ENCODE data around the gene IRAK1. TPM values are rescaled to one million over a fixed set of nuclear protein-coding genes. Genes with fewer than 3 reads are reported as not detected.

IRAK1 gene
- total RNA-seq, 6 experiments from 2014 or later, result 103 to 133 (median 120) TPM

GRCh38 chrX:153971450-153972367 lies 48.0 kb downstream of the IRAK1 start, which contains the start of gene HCFC1:
Gene HCFC1, minus strand, starts transcription at chrX:153971818. Its CDS starts 978 bp downstream, at chrX:153970840.
- Mint-ChIP-seq H3K27me3 (ENCODE audit: insufficient read depth) (peaks cover 2% of the 10 kb centered on the region), H3K4me3 (peak within 1 kb of the TSS; percentile 99), H3K4me1 (ENCODE audit: low read depth) (peaks cover 31% of the 10 kb centered on the region), H3K9me3 (no peaks in the 10 kb centered on the region), H3K36me3 (ENCODE audit: low read depth) (peaks cover 13% of the 10 kb centered on the region), H3K27ac (peak within 1 kb of the TSS; percentile 100)
- peak; percentile 83 for DNase-seq
- no peak for TF ChIP-seq CTCF (IDR thresholded peaks at IDR 0.05)

GRCh38 chrX:153971124-153971449 lies 48.6 kb downstream of the IRAK1 start:
- peaks cover 2% of the 10 kb centered on the region for H3K27me3 Mint-ChIP-seq (ENCODE audit: insufficient read depth)
- H3K36me3 Mint-ChIP-seq (ENCODE audit: low read depth), result peaks cover 13% of the 10 kb centered on the region
- peak overlapping the region; percentile 99 for H3K4me3 Mint-ChIP-seq
- H3K9me3 Mint-ChIP-seq, result no peaks in the 10 kb centered on the region
- peak overlapping the region; percentile 100 for H3K27ac Mint-ChIP-seq
- TF ChIP-seq CTCF (IDR thresholded peaks at IDR 0.05), result no peak
- DNase-seq, result peak; percentile 77
- H3K4me1 Mint-ChIP-seq (ENCODE audit: low read depth), result peaks cover 37% of the 10 kb centered on the region

- H3K36me3 Mint-ChIP-seq (ENCODE audit: low read depth), result peaks cover 13% of the 10 kb centered on the region
- H3K27me3 Mint-ChIP-seq (ENCODE audit: insufficient read depth), result peaks cover 2% of the 10 kb centered on the region
- DNase-seq, result peak; percentile 39
- H3K4me1 Mint-ChIP-seq (ENCODE audit: low read depth), result peaks cover 39% of the 10 kb centered on the region
- peak overlapping the region; percentile 99 for H3K4me3 Mint-ChIP-seq
- TF ChIP-seq CTCF (IDR thresholded peaks at IDR 0.05), result no peak
- no peaks in the 10 kb centered on the region for H3K9me3 Mint-ChIP-seq
- H3K27ac Mint-ChIP-seq, result peak overlapping the region; percentile 100
Measured at GRCh38 chrX:153970357-153971123, 49.2 kb downstream of the IRAK1 start.

GRCh38 chrX:153969904-153970356 lies 49.8 kb downstream of the IRAK1 start:
- Mint-ChIP-seq H3K36me3 (ENCODE audit: low read depth) (peaks cover 13% of the 10 kb centered on the region), H3K4me1 (ENCODE audit: low read depth) (peaks cover 39% of the 10 kb centered on the region), H3K27ac (peak overlapping the region; percentile 100)

More at GRCh38 chrX:153969904-153970356, 49.8 kb downstream of the IRAK1 start:
- H3K4me3 Mint-ChIP-seq, result peak overlapping the region; percentile 99
- H3K9me3 Mint-ChIP-seq, result no peaks in the 10 kb centered on the region
- H3K27me3 Mint-ChIP-seq (ENCODE audit: insufficient read depth), result peaks cover 2% of the 10 kb centered on the region
- DNase-seq, result no peak
- no peak for TF ChIP-seq CTCF (IDR thresholded peaks at IDR 0.05)
